K562 (cell line): ENCODE data around the gene PQBP1. TPM values are rescaled to one million over a fixed set of nuclear protein-coding genes. Genes with fewer than 3 reads are reported as not detected.

Experiments used
- ADNP ChIP-seq: fragments of 200-800 bp; sonication (Bioruptor generic); IDR thresholded peaks from 2 replicates; pipeline ENCODE4 v1.6.1; 2016; ENCODE audit warnings: missing genetic modification characterization, missing compliant biosample characterization
- CC2D1A ChIP-seq: fragments of 450-650 bp; IDR thresholded peaks from 2 replicates; pipeline ENCODE4 v1.6.1; 2017; ENCODE audit warnings: mild to moderate bottlenecking
- CUX1 ChIP-seq: fragments of 200-800 bp; sonication (Bioruptor generic); IDR thresholded peaks from 2 replicates; pipeline ENCODE4 v1.6.1; 2016; ENCODE audit warnings: missing genetic modification characterization, missing compliant biosample characterization
- EP300 ChIP-seq: IDR thresholded peaks from 2 replicates; pipeline ENCODE4 v1.6.1; 2012; ENCODE audit warnings: low read length, improper control_type of control experiment
- KLF16 ChIP-seq: IDR thresholded peaks from 2 replicates; pipeline ENCODE4 v1.6.1; 2016; ENCODE audit warnings: antibody characterized with exemption
- MTA3 ChIP-seq: fragments of 450-650 bp; formaldehyde crosslinking; IDR thresholded peaks from 2 replicates; pipeline ENCODE4 v1.6.1; 2017; ENCODE audit warnings: mild to moderate bottlenecking, borderline replicate concordance
- NRF1 ChIP-seq, 2 experiments: fragments of 450-650 bp; IDR thresholded peaks in 1 of 2; conservative IDR thresholded peaks in 1 of 2; 2 replicates each; pipeline ENCODE4 v1.6.1; 2014; ENCODE audit warnings: mild to moderate bottlenecking in 2 of 2
- NUFIP1 ChIP-seq: fragments of 450-650 bp; IDR thresholded peaks from 2 replicates; pipeline ENCODE4 v1.6.1; 2018; ENCODE audit not compliant: partially characterized antibody
- RAD21 ChIP-seq, 2 experiments: fragments of 250-450 bp in 1 of 2; fragments of 450-650 bp in 1 of 2; sonication (Bioruptor Pico) in 1 of 2; formaldehyde crosslinking in 1 of 2; IDR thresholded peaks in 1 of 2; conservative IDR thresholded peaks in 1 of 2; 2 replicates each; pipeline versions ENCODE4 v1.4.0 to v1.8.0; 2020 to 2022; ENCODE audit warnings: mild to moderate bottlenecking in 2 of 2, moderate library complexity in 1 of 2
- SMARCA5 ChIP-seq: fragments of 450-650 bp; IDR thresholded peaks from 2 replicates; pipeline ENCODE4 v1.6.1; 2016
- SUPT5H ChIP-seq: fragments of 450-650 bp; IDR thresholded peaks from 2 replicates; pipeline ENCODE4 v1.6.1; 2016
- ZBTB5 ChIP-seq: fragments of 450-650 bp; IDR thresholded peaks from 2 replicates; pipeline ENCODE4 v1.6.1; 2017; ENCODE audit warnings: antibody characterized with exemption
- ZBTB7A ChIP-seq: IDR thresholded peaks from 2 replicates; pipeline ENCODE4 v1.6.1; 2011; ENCODE audit warnings: low read depth, mild to moderate bottlenecking, low read length, moderate library complexity, borderline replicate concordance; ENCODE audit not compliant: control insufficient read depth
- polyA plus RNA-seq, 8 experiments: library from polyadenylated mRNA; depleted of rRNA in 4 of 8; stranded (reverse) in 5 of 8; unstranded in 3 of 8; fragments of >200 nt; fragmentation: Nextera tagmentation in 2 of 8; fragmentation: Illumina TruSeq in 1 of 8; extraction: Ambion mirVana in 2 of 8; extraction: Trizol in 1 of 8; gene quantifications; 2 replicates each; pipeline versions ENCODE4 v1.2.1 to v1.2.3, GENCODE V29; 2011 to 2014; ENCODE audit warnings: inconsistent platforms in 1 of 8, missing spikeins in 1 of 8
- total RNA-seq, 7 experiments: library from RNA; depleted of rRNA in 6 of 7; stranded (reverse); fragments of >200 nt in 6 of 7; fragmentation: Illumina TruSeq in 2 of 7; extraction: Trizol in 2 of 7; gene quantifications; 2 replicates each; pipeline versions ENCODE4 v1.2.1 to v1.2.3, GENCODE V29; 2011 to 2021; ENCODE audit warnings: low replicate concordance in 1 of 7
- TF ChIP-seq, protein P1 (sequence below): fragments of 450-650 bp; IDR thresholded peaks from 2 replicates; pipeline ENCODE4 v1.6.1; 2016; ENCODE audit warnings: antibody characterized with exemption

The PQBP1 gene
- total and polyA plus RNA-seq, 9 of the 15 experiments (the other 6 are each of a cell fraction or from before 2014, with no cell fraction given), result 41.3 to 262 (median 112) TPM

GRCh38 chrX:48891402-48892288 is 6.1 kb upstream of the PQBP1 start (continued):
- TF ChIP-seq NRF1 (conservative IDR thresholded peaks at IDR 0.05 in 1 of 2, IDR thresholded peaks at IDR 0.05 in 1 of 2) (peak; percentile 89 to 91), KLF16 (0 out of 2 replicates have a peak, but pooled peaks have one; percentile 6), RAD21 (CRISPR knock-in tag; conservative IDR thresholded peaks at IDR 0.05 in 1 of 2, IDR thresholded peaks at IDR 0.05 in 1 of 2) (peak; percentile 68 to 74), ZBTB7A (no peak; the same call in 1 of the 2 replicates), NUFIP1 (no peak), SMARCA5 (no peak), ADNP (no peak), CC2D1A (peak; percentile 50; the same call in 1 of the 2 replicates), SUPT5H (peak; percentile 46; the same call in 1 of the 2 replicates), CUX1 (CRISPR knock-in tag) (no peak), MTA3 (peak; percentile 44; the same call in 1 of the 2 replicates), EP300 (0 out of 2 replicates have a peak, but pooled peaks have one; percentile 5), ZBTB5 (no peak)
- TF ChIP-seq, protein P1, sequence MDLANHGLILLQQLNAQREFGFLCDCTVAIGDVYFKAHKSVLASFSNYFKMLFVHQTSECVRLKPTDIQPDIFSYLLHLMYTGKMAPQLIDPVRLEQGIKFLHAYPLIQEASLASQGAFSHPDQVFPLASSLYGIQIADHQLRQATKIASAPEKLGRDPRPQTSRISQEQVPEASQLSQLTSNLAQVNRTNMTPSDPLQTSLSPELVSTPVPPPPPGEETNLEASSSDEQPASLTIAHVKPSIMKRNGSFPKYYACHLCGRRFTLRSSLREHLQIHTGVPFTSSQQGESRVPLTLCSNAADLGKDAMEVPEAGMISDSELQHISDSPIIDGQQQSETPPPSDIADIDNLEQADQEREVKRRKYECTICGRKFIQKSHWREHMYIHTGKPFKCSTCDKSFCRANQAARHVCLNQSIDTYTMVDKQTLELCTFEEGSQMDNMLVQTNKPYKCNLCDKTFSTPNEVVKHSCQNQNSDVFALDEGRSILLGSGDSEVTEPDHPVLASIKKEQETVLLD, result peak; percentile 44; the same call in 1 of the 2 replicates
